H9 (cell line): ENCODE data around the gene BACH2. TPM values are rescaled to one million over a fixed set of nuclear protein-coding genes. Genes with fewer than 3 reads are reported as not detected.

Source experiments
- DNase-seq: peaks from one replicate; pipeline ENCODE4 v3.0.0-alpha.2; 2017
- H2AFZ ChIP-seq: one replicate; pipeline ENCODE4 v1.6.1; 2013; ENCODE audit warnings: mild to moderate bottlenecking, low read length, control low read depth, moderate library complexity
- H2AK5ac ChIP-seq: 2 replicates; pipeline ENCODE4 v1.6.1; 2013; ENCODE audit warnings: low read length, control low read depth, mixed read lengths; ENCODE audit not compliant: insufficient read length
- H2BK120ac ChIP-seq: one replicate; pipeline ENCODE4 v1.6.1; 2013; ENCODE audit warnings: low read depth, mild to moderate bottlenecking, low read length, control low read depth, inconsistent platforms; ENCODE audit not compliant: poor library complexity, severe bottlenecking
- H2BK12ac ChIP-seq: 2 replicates; pipeline ENCODE4 v1.6.1; 2013; ENCODE audit warnings: low read length, control low read depth, mixed read lengths, low read depth; ENCODE audit not compliant: insufficient read length
- H2BK15ac ChIP-seq: 2 replicates; pipeline ENCODE4 v1.6.1; 2013; ENCODE audit warnings: low read depth, low read length, control low read depth
- H2BK20ac ChIP-seq: one replicate; pipeline ENCODE4 v1.6.1; 2013; ENCODE audit warnings: low read depth, mild to moderate bottlenecking, low read length, control low read depth, inconsistent platforms; ENCODE audit not compliant: poor library complexity, severe bottlenecking
- H2BK5ac ChIP-seq: 2 replicates; pipeline ENCODE4 v1.6.1; 2013; ENCODE audit warnings: low read length, control low read depth, mixed read lengths; ENCODE audit not compliant: insufficient read length
- H3K14ac ChIP-seq: 2 replicates; pipeline ENCODE4 v1.6.1; 2013; ENCODE audit warnings: low read length, control low read depth; ENCODE audit not compliant: insufficient read depth
- H3K18ac ChIP-seq: 2 replicates; pipeline ENCODE4 v1.6.1; 2013; ENCODE audit warnings: low read depth, mild to moderate bottlenecking, mixed read lengths, low read length, control low read depth; ENCODE audit not compliant: insufficient read length
- H3K23ac ChIP-seq: 2 replicates; pipeline ENCODE4 v1.6.1; 2013; ENCODE audit warnings: low read length, control low read depth, mixed read lengths, low read depth; ENCODE audit not compliant: insufficient read length
- H3K23me2 ChIP-seq: 2 replicates; pipeline ENCODE4 v1.6.1; 2013; ENCODE audit warnings: low read depth, mild to moderate bottlenecking, mixed read lengths, low read length, control low read depth; ENCODE audit not compliant: insufficient read length, poor library complexity, severe bottlenecking
- H3K27ac ChIP-seq: 2 replicates; pipeline ENCODE4 v1.5.1; 2013; ENCODE audit warnings: low read length, control low read depth, mixed read lengths, low read depth; ENCODE audit not compliant: insufficient read length
- H3K27me3 ChIP-seq: 2 replicates; pipeline ENCODE4 v1.6.1; 2013; ENCODE audit warnings: low read length, control low read depth, inconsistent platforms; ENCODE audit not compliant: insufficient read depth
- H3K4ac ChIP-seq: 2 replicates; pipeline ENCODE4 v1.6.1; 2013; ENCODE audit warnings: low read depth, mild to moderate bottlenecking, control low read depth, inconsistent platforms, low read length, moderate library complexity
- H3K4me1 ChIP-seq: 2 replicates; pipeline ENCODE4 v1.6.1; 2013; ENCODE audit warnings: low read length, control low read depth, inconsistent platforms; ENCODE audit not compliant: insufficient read depth
- H3K4me2 ChIP-seq: 2 replicates; pipeline ENCODE4 v1.6.1; 2013; ENCODE audit warnings: low read length, control low read depth, mixed read lengths; ENCODE audit not compliant: insufficient read length, insufficient read depth
- H3K56ac ChIP-seq: 2 replicates; pipeline ENCODE4 v1.6.1; 2013; ENCODE audit warnings: low read depth, mild to moderate bottlenecking, mixed read lengths, low read length, control low read depth; ENCODE audit not compliant: insufficient read length
- H3K79me1 ChIP-seq: 2 replicates; pipeline ENCODE4 v1.6.1; 2013; ENCODE audit warnings: low read depth, mild to moderate bottlenecking, moderate library complexity, low read length, control low read depth, inconsistent platforms; ENCODE audit not compliant: insufficient read depth, poor library complexity, severe bottlenecking
- H3K79me2 ChIP-seq: 2 replicates; pipeline ENCODE4 v1.6.1; 2013; ENCODE audit warnings: low read length, control low read depth, inconsistent platforms; ENCODE audit not compliant: insufficient read depth
- H3K9ac ChIP-seq: 2 replicates; pipeline ENCODE4 v1.6.1; 2013; ENCODE audit warnings: low read length, control low read depth, mixed read lengths; ENCODE audit not compliant: insufficient read length; ENCODE audit errors: extremely low read depth
- H3K9me3 ChIP-seq: one replicate; pipeline ENCODE4 v1.6.1; 2013; ENCODE audit warnings: low read depth, low read length, inconsistent platforms; ENCODE audit not compliant: control insufficient read depth
- H3T11ph ChIP-seq: one replicate; pipeline ENCODE4 v1.6.1; 2013; ENCODE audit warnings: mild to moderate bottlenecking, low read length, control low read depth, inconsistent platforms
- H4K20me1 ChIP-seq: one replicate; pipeline ENCODE4 v1.6.1; 2013; ENCODE audit not compliant: control insufficient read depth, insufficient read length, insufficient read depth
- H4K5ac ChIP-seq: 2 replicates; pipeline ENCODE4 v1.6.1; 2013; ENCODE audit warnings: low read depth, mild to moderate bottlenecking, mixed read lengths, low read length, control low read depth; ENCODE audit not compliant: insufficient read length
- H4K8ac ChIP-seq: replicated peaks from 2 replicates; pipeline ENCODE4 v1.6.1; 2013; ENCODE audit warnings: low read length, control low read depth, mixed read lengths, low read depth; ENCODE audit not compliant: insufficient read length
- H4K91ac ChIP-seq: 2 replicates; pipeline ENCODE4 v1.6.1; 2013; ENCODE audit warnings: low read depth, mild to moderate bottlenecking, moderate library complexity, mixed read lengths, low read length, control low read depth; ENCODE audit not compliant: insufficient read length
- H3K27ac Mint-ChIP-seq, 3 experiments: 2 replicates in 2 of 3; 3 replicates in 1 of 3; pipeline ENCODE4 v1.8.0; 2020 to 2021; ENCODE audit warnings: mixed read lengths in 3 of 3, mild to moderate bottlenecking in 1 of 3, moderate library complexity in 1 of 3
- H3K27me3 Mint-ChIP-seq: 2 replicates; pipeline ENCODE4 v1.8.0; 2021; ENCODE audit warnings: low read depth, mild to moderate bottlenecking, moderate library complexity, mixed read lengths
- H3K36me3 Mint-ChIP-seq, 3 experiments: 2 replicates in 2 of 3; 3 replicates in 1 of 3; pipeline ENCODE4 v1.8.0; 2020 to 2021; ENCODE audit warnings: low read depth in 3 of 3, mixed read lengths in 3 of 3; ENCODE audit not compliant: insufficient read depth in 1 of 3
- H3K4me1 Mint-ChIP-seq, 2 experiments: 2 replicates each; pipeline ENCODE4 v1.8.0; 2020; ENCODE audit warnings: mixed read lengths in 2 of 2
- H3K4me3 Mint-ChIP-seq, 2 experiments: 2 replicates in 1 of 2; 3 replicates in 1 of 2; pipeline ENCODE4 v1.8.0; 2020 to 2021; ENCODE audit warnings: mild to moderate bottlenecking in 2 of 2, mixed read lengths in 2 of 2, moderate library complexity in 1 of 2
- H3K9me3 Mint-ChIP-seq, 2 experiments: 2 replicates in 1 of 2; 3 replicates in 1 of 2; pipeline ENCODE4 v1.8.0; 2020; ENCODE audit warnings: mild to moderate bottlenecking in 2 of 2, mixed read lengths in 2 of 2, moderate library complexity in 1 of 2
- WGBS: extraction: QIAGEN DNeasy Blood & Tissue Kit; methylation state at CpG from one replicate; pipeline ENCODE4 v1.1.7; 2013; ENCODE audit warnings: missing lambda C conversion rate, low lambda C conversion rate, mixed read lengths; ENCODE audit not compliant: insufficient read length; ENCODE audit errors: extremely low coverage; 5-methylcytosine and 5-hydroxymethylcytosine counted together
- total RNA-seq: library from RNA; stranded (reverse); gene quantifications from 2 replicates; pipeline ENCODE4 v1.2.1, GENCODE V29; 2021
- TF ChIP-seq, protein P1 (sequence below): fragments of 200-600 bp; sonication (generic); conservative IDR thresholded peaks from 3 replicates; pipeline ENCODE4 v1.8.0; 2021; ENCODE audit warnings: antibody characterized with exemption, mild to moderate bottlenecking

The BACH2 gene
- total RNA-seq, 1 experiment from 2014 or later: 2.0 TPM

- Histone ChIP-seq H2AK5ac (no peak overlapping the region), H2BK15ac (no peak overlapping the region), H4K91ac (no peak overlapping the region), H3K4ac (no peak overlapping the region), H3K9ac (no peak overlapping the region), H3K27ac (no peak overlapping the region), H2BK20ac (no peak overlapping the region), H3K14ac (no peak overlapping the region), H3K79me1 (no peaks in the 10 kb centered on the region), H2BK5ac (no peak overlapping the region), H3T11ph (no peak overlapping the region), H3K9me3 (no peaks in the 10 kb centered on the region), H4K5ac (no peak overlapping the region), H3K23me2 (no peaks in the 10 kb centered on the region), H2BK120ac (no peak overlapping the region), H3K79me2 (no peaks in the 10 kb centered on the region), H3K56ac (no peak overlapping the region), H3K18ac (no peak overlapping the region), H3K4me1 (no peaks in the 10 kb centered on the region), H3K4me2 (no peak overlapping the region), H3K23ac (no peak overlapping the region), H3K27me3 (no peaks in the 10 kb centered on the region), H2AFZ (no peak overlapping the region), H2BK12ac (no peak overlapping the region), H4K20me1 (no peaks in the 10 kb centered on the region), H4K8ac (no peak overlapping the region)
- DNase-seq: no peak
- WGBS: no CpG with 5 or more reads among the region's 1 CpG
- Mint-ChIP-seq H3K4me3 (no peak overlapping the region), H3K9me3 (no peaks in the 10 kb centered on the region), H3K36me3 (no peaks in the 10 kb centered on the region), H3K27me3 (no peaks in the 10 kb centered on the region; the same call in none of the 2 replicates), H3K4me1 (peaks cover 0 to 4% of the 10 kb centered on the region in 2 experiments; a peak in 3 of 4 replicates), H3K27ac (peak overlapping the region in 1 of 3 experiments; percentile 21; a peak in 1 of 7 replicates)
- TF ChIP-seq, protein P1, sequence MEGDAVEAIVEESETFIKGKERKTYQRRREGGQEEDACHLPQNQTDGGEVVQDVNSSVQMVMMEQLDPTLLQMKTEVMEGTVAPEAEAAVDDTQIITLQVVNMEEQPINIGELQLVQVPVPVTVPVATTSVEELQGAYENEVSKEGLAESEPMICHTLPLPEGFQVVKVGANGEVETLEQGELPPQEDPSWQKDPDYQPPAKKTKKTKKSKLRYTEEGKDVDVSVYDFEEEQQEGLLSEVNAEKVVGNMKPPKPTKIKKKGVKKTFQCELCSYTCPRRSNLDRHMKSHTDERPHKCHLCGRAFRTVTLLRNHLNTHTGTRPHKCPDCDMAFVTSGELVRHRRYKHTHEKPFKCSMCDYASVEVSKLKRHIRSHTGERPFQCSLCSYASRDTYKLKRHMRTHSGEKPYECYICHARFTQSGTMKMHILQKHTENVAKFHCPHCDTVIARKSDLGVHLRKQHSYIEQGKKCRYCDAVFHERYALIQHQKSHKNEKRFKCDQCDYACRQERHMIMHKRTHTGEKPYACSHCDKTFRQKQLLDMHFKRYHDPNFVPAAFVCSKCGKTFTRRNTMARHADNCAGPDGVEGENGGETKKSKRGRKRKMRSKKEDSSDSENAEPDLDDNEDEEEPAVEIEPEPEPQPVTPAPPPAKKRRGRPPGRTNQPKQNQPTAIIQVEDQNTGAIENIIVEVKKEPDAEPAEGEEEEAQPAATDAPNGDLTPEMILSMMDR: no peak
Observed at GRCh38 chr6:89954721-89955148, 341.9 kb downstream of the BACH2 start.
